Placental pericyte (primary cell): ENCODE measurements around the gene OTX1. TPM values are rescaled to one million over a fixed set of nuclear protein-coding genes. Genes with fewer than 3 reads are reported as not detected.

Source experiments
- total RNA-seq: library from RNA; depleted of rRNA; stranded (reverse); fragments of >200 nt; gene quantifications from 2 replicates; pipeline ENCODE4 v1.2.3, GENCODE V29; 2012

OTX1 gene
- not detected in 2 replicates for total RNA-seq

GRCh38 chr2:63050334-63051041, at the start of gene OTX1:
Gene OTX1, plus strand, starts transcription at chr2:63050830. Its CDS starts 2,161 bp downstream, at chr2:63052991.

